ENCODE data around the gene LMF1.

The LMF1 gene

DNA sequence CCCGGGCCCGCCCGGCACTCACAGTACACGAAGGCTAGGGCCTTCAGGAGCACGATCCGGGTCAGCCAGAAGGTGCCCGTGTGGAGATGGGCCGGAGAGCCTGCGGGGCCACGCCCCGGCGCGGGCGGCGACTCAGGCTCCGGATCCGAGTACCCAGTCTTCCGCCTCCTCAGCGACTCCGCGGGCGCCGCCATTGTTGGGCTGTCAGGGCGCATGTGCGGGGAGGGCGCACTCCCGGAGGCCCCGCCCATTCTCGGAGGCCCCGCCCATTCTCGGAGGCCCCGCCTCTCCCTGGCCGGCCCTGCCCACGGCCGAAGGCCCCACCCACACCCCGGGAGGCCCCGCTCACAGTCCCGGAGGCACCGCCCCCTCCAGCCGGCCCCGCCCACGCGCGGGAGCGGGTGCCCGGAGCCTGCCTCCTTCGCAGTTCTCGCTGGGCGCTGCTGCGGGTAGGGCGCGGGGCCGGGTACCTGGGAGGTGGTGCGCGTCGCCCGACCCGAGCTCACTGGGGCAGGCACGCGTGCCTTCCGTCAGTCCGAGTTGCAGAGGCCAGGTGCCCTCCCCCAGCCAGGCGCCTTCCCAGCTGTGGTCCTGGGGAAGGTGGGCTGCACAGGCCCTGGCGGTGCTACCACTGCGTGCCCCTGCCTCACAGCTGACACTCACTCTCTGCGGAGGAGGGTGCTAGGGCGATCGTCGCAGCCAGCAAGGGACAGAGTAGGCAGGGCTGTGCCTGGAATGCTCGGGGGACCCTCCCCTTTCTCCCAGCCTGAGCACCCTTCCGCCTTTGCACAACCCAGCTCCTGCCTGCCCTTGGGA, at the start of gene LMF1:
Gene LMF1, minus strand, starts transcription at position 219 of the 816 bp plus-strand sequence. Its CDS starts 4 bp downstream, at position 215.
- no peak for TF ChIP-seq CTCF (IDR thresholded peaks at IDR 0.05; ENCODE audit: control insufficient read depth, extremely low read depth, insufficient read depth)
- peak within 1 kb of the TSS; percentile 79 for H3K4me3 ChIP-seq (ENCODE audit: low read depth, low read length)
- DNase-seq (ENCODE audit: low read depth): peak; percentile 55

DNA sequence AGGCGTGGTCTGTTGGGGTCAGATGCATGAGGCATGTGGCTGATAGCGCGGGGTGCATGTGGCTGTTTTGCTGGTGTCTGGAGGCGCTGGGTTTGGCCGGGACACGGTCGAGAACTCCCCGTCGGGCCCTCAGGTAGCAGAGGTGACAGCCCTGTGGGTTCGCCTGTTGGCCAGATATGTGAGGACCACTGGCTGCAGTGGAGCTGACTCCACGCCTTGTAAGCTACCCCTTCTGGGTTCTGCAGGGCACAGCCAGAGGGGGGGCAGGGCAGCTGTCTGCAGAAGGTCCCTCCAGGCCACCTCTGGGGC, 49.3 kb upstream of the LMF1 start:
- no peak for TF ChIP-seq CTCF (IDR thresholded peaks at IDR 0.05; ENCODE audit: control insufficient read depth, extremely low read depth, insufficient read depth)
- no peak overlapping the region for H3K4me3 ChIP-seq (ENCODE audit: low read depth, low read length)

GRCh38 chr16:1019231-1020090, 48.7 kb upstream of the LMF1 start:
- H3K4me3 ChIP-seq (ENCODE audit: low read depth, low read length): no peak overlapping the region
- no peak for TF ChIP-seq CTCF (IDR thresholded peaks at IDR 0.05; ENCODE audit: control insufficient read depth, extremely low read depth, insufficient read depth)
- no peak for DNase-seq (ENCODE audit: low read depth)

More for the DNA sequence above, 49.3 kb upstream of the LMF1 start:
- DNase-seq (ENCODE audit: low read depth): no peak

DNA sequence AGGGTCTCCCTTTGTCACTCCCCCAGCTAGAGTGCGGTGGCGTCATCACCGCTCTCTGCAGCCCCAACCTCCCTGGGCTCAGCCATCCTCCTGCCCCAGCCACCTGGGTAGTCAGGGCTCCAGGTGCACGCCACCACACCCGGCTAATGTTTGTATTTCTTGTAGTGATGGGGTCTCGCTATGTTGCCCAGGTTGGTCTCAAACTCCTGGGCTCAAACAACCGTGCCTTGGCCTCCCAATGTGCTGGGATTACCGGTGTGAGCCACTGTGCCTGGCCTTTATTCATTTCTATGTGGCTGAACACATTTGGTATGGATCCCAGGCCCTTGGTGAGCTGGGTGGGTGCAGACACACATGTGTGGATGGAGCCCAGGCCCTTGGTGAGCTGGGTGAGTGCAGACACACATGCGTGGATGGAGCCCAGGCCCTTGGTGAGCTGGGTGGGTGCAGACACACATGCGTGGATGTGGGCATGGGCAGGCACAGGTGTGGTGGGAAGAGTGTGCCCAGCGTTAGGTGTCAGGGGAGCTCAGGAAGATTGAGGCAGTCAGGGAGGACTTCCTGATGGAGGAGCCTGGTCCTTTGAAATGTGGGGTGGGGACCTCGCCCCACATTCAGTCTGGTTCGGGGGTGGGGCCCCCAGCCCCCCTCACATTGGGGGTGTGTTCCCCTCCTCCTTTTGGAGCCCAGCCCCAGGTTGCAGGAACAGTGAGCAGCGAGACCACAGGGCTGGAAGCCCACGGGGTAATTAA, 47.8 kb upstream of the LMF1 start:
- H3K4me3 ChIP-seq (ENCODE audit: low read depth, low read length): no peak overlapping the region
- no peak for DNase-seq (ENCODE audit: low read depth)

GRCh38 chr16:1014771-1015495, 44.1 kb upstream of the LMF1 start:
- H3K4me3 ChIP-seq (ENCODE audit: low read depth, low read length): no peak overlapping the region
- no peak for DNase-seq (ENCODE audit: low read depth)
- TF ChIP-seq CTCF (IDR thresholded peaks at IDR 0.05; ENCODE audit: control insufficient read depth, extremely low read depth, insufficient read depth): no peak

More for the DNA sequence above, 47.8 kb upstream of the LMF1 start:
- TF ChIP-seq CTCF (IDR thresholded peaks at IDR 0.05; ENCODE audit: control insufficient read depth, extremely low read depth, insufficient read depth): no peak

GRCh38 chr16:1014221-1014620, 43.4 kb upstream of the LMF1 start:
- no peak for DNase-seq (ENCODE audit: low read depth)

More at GRCh38 chr16:1014221-1014620, 43.4 kb upstream of the LMF1 start:
- no peak for TF ChIP-seq CTCF (IDR thresholded peaks at IDR 0.05; ENCODE audit: control insufficient read depth, extremely low read depth, insufficient read depth)
- H3K4me3 ChIP-seq (ENCODE audit: low read depth, low read length): no peak overlapping the region

Data from LNCaP clone FGC (cell line).